Colonic mucosa (tissue), 4 donors: ENCODE measurements around the gene EEF2. TPM values are rescaled to one million over a fixed set of nuclear protein-coding genes. Genes with fewer than 3 reads are reported as not detected.

Source experiments
- DNase-seq: peaks from one replicate; pipeline ENCODE4 v3.0.0-alpha.2; 2020
- H3K27ac ChIP-seq: fragments of 200-600 bp; one replicate; pipeline ENCODE4 v1.8.0; 2021
- H3K27me3 ChIP-seq: fragments of 200-600 bp; one replicate; pipeline ENCODE4 v1.8.0; 2021
- H3K36me3 ChIP-seq: fragments of 200-600 bp; one replicate; pipeline ENCODE4 v1.8.0; 2021
- H3K4me1 ChIP-seq: fragments of 200-600 bp; one replicate; pipeline ENCODE4 v1.8.0; 2021; ENCODE audit warnings: mild to moderate bottlenecking
- H3K4me3 ChIP-seq: fragments of 200-600 bp; one replicate; pipeline ENCODE4 v1.8.0; 2021
- H3K9ac ChIP-seq, 2 donors: one replicate each; pipeline ENCODE4 v1.7.0; 2013; ENCODE audit warnings: control low read depth in 2 of 2, low read depth in 2 of 2, low read length in 2 of 2
- H3K9me3 ChIP-seq: fragments of 200-600 bp; one replicate; pipeline ENCODE4 v1.8.0; 2021
- intact Hi-C: fragments of 100-400 bp; cut with DNase I; formaldehyde crosslinking; loops from one replicate; pipeline ENCODE4 v1.14.1; 2022
- total RNA-seq, 2 donors: library from RNA; stranded (reverse); fragmentation: NEBNext Ultra II Directional in 1 of 2; extraction: Animal tissue kit (Norgen Biotek cat#: 25700) in 1 of 2; gene quantifications; one replicate each; pipeline ENCODE4 v1.2.1, GENCODE V29; 2021
- TF ChIP-seq, protein P1 (sequence below): fragments of 200-600 bp; IDR thresholded peaks from one replicate; pipeline ENCODE4 v1.8.0; 2022; ENCODE audit warnings: antibody characterized with exemption, mild to moderate bottlenecking
- donor health status: healthy.
- donor health status: DM: no; HTN: no; CAD: no.
- donor health status: DM: no; HTN: no; CAD: no.

The EEF2 gene
- total RNA-seq, 2 donors from 2014 or later, result 2,109 to 2,241 TPM

DNA sequence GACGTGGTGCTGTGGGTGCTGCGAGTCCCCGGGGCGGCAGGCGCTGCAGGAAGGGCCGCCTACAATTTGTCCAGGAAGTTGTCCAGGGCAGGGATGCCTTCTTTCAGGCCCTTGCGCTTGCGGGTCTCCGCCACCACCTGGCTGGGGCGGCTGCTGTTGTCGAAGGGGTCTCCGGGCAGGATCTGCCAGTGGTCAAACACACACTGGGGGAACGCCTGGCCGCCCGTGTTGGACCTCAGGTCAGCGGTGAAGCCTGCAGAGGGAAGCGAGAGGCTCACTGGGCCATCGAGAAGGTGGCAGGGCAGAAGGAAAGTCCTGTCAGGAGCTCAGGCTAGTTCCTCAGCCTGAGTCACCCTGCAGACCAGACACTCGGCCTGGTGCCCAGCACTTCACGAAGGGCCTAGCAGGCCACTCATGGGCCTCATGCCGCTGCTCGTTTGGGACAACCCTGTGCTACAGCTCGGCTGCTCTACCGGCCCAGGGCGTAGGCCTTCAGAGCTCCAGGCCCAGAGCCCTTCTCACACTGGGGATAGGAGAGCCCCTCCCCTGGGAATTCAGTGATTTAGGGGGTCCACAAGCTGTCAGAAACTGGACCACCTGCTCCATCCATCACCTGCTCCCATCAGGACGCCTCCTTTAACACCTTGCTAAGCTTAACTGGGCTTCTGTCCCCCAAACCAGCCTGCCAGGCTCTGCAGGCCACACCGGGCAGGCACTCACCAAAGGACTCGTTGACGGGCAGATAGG lies 8.6 kb downstream of the EEF2 start:
- H3K9ac ChIP-seq, result peak overlapping the region in 1 of 2 donors; percentile 5
- H3K27ac ChIP-seq, result no peak overlapping the region
- peaks cover 46% of the 10 kb centered on the region for H3K36me3 ChIP-seq
- no peaks in the 10 kb centered on the region for H3K27me3 ChIP-seq
- intact Hi-C loops, result no loop called here
- no peaks in the 10 kb centered on the region for H3K4me1 ChIP-seq
- no peak overlapping the region for H3K4me3 ChIP-seq
- no peak for DNase-seq
- no peaks in the 10 kb centered on the region for H3K9me3 ChIP-seq
- TF ChIP-seq, protein P1, sequence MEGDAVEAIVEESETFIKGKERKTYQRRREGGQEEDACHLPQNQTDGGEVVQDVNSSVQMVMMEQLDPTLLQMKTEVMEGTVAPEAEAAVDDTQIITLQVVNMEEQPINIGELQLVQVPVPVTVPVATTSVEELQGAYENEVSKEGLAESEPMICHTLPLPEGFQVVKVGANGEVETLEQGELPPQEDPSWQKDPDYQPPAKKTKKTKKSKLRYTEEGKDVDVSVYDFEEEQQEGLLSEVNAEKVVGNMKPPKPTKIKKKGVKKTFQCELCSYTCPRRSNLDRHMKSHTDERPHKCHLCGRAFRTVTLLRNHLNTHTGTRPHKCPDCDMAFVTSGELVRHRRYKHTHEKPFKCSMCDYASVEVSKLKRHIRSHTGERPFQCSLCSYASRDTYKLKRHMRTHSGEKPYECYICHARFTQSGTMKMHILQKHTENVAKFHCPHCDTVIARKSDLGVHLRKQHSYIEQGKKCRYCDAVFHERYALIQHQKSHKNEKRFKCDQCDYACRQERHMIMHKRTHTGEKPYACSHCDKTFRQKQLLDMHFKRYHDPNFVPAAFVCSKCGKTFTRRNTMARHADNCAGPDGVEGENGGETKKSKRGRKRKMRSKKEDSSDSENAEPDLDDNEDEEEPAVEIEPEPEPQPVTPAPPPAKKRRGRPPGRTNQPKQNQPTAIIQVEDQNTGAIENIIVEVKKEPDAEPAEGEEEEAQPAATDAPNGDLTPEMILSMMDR, result no peak

DNA sequence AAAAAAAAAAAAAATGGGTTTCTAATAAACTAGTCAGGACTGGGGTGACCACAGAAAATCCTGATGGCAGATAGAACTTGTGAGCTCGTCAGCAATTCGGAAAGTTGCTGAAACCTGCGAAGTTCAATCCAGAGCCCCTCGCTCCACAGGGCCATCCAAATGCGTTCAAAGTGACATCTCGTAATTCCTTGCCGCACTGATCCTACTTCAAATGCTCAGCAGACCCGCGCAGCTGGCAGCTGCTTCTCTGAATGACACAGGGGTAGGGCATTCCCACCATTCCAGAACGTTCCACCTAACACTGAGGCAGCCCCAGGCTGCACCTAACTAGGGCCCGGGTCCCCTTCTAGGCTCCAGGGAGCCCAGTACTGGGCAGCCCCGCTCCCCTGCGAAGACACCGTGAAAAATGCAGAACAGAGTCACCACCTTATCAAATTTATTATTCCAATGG lies 9.6 kb downstream of the EEF2 start:
- H3K27ac ChIP-seq, result no peak overlapping the region
- no peaks in the 10 kb centered on the region for H3K9me3 ChIP-seq
- H3K27me3 ChIP-seq, result no peaks in the 10 kb centered on the region
- TF ChIP-seq, protein P1, result no peak
- intact Hi-C loops, result no loop called here
- H3K36me3 ChIP-seq, result peaks cover 36% of the 10 kb centered on the region
- H3K4me1 ChIP-seq, result no peaks in the 10 kb centered on the region
- no peak for DNase-seq
- no peak overlapping the region for H3K9ac ChIP-seq
- H3K4me3 ChIP-seq, result no peak overlapping the region

DNA sequence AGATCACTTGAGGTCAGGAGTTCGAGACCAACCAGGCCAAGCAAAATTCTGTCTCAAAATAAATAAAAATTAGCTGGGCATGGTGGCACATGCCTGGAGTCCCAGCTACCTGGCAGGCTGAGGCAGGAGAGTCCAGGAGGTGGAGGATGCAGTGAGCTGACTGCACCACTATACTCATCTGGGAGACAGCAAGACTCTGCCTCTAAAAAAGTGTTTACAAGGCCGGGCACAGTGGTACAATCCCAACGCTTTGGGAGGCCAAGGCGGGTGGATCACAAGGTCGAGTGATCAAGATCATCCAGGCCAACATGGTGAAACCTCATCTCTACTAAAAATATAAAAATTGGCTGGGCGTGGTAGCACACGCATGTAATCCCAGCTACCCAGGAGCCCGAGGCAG lies 10.1 kb downstream of the EEF2 start:
- intact Hi-C loops, result no loop called here
- Histone ChIP-seq H3K4me1 (no peaks in the 10 kb centered on the region), H3K27ac (no peak overlapping the region), H3K27me3 (no peaks in the 10 kb centered on the region), H3K36me3 (peaks cover 31% of the 10 kb centered on the region), H3K9me3 (no peaks in the 10 kb centered on the region), H3K4me3 (no peak overlapping the region), H3K9ac (no peak overlapping the region)
- TF ChIP-seq, protein P1, result no peak
- DNase-seq, result no peak

DNA sequence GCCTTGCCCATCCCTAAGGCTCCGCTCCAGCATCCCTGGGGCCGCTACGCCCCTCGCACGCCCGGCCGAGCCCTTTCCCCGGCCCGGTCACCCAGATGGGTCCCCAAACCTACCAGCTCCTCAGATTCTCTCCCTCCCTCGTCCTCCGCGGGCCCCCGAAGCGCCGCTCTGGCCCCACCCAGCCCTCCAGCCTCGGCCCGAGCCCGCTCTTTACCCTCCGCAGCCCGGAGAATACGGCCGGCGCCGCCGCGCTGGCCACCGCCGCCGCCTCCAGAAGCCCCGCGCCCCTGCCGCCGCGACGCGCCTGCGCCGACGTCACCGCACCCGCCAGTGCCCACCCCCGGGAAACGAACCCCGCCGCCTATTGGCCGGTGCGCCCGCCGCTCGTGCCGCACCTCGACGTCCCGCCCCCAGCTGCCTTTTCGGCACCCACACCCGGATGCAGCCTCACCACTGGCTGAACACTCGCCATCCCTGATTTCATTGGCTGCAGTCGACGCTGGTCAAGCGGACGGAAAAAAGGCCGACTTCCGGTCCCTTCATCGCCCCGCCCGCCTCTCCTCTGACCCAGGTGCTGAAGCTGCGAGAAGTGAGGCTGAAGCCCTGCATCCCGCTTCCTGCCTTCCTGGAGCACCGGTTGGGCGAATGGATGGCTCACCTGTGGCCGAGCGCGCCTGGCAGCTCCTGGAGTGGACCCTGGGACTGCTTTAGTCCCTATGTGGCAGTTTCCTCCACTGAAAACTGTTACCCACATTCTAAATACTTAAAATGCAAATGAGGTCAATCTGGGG lies 14.3 kb downstream of the EEF2 start, which contains the start of gene DAPK3:
Gene DAPK3, minus strand, starts transcription at position 292 of the 791 bp plus-strand sequence. CDS start 1,364 bp downstream, outside the sequence.
- TF ChIP-seq, protein P1, result no peak
- peak within 1 kb of the TSS; percentile 89 for H3K27ac ChIP-seq
- H3K4me1 ChIP-seq, result peaks cover 18% of the 10 kb centered on the region
- peak within 1 kb of the TSS; percentile 92 to 99 for H3K9ac ChIP-seq
- no peaks in the 10 kb centered on the region for H3K27me3 ChIP-seq
- DNase-seq, result peak; percentile 98
- no peaks in the 10 kb centered on the region for H3K9me3 ChIP-seq
- intact Hi-C loops, result no loop called here
- H3K36me3 ChIP-seq, result no peaks in the 10 kb centered on the region
- H3K4me3 ChIP-seq, result peak within 1 kb of the TSS; percentile 77

DNA sequence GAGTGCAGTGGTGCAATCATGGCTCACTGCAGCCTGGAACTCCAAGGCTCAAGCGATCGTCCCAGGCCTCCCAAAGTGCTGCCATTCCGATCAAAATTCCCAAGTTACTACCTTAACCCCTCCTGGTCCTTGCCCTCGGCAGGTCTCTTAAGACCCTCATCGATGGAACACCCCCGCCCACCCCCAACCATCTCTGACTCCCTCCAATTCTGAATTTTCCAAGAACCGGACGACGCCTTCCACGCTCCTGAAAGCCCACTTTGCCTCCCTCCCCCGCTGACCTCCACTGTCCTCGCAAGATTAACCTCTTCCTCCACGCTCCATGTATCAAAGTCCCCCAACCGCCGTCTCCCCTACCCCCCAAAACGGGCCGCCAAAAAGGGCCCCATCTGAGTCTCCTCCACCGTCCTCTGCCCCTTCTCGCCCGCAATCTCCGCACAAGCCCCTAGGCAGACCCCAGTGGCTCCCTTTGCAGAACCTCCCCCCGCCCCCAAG lies 14.9 kb downstream of the EEF2 start:
- intact Hi-C loops, result no loop called here
- Histone ChIP-seq H3K27me3 (no peaks in the 10 kb centered on the region), H3K9me3 (no peaks in the 10 kb centered on the region), H3K27ac (peak overlapping the region; percentile 89), H3K36me3 (no peaks in the 10 kb centered on the region), H3K4me3 (peak overlapping the region; percentile 77), H3K4me1 (peaks cover 22% of the 10 kb centered on the region), H3K9ac (peak overlapping the region; percentile 92 to 99)
- DNase-seq, result no peak
- TF ChIP-seq, protein P1, result no peak
